SK-N-MC (cell line): ENCODE data around the gene HPS4.

Experiments used
- EZH2 ChIP-seq: fragments of 200-600 bp; sonication (generic); IDR thresholded peaks from one replicate; pipeline ENCODE4 v1.6.1; 2017; ENCODE audit warnings: antibody characterized with exemption
- POLR2AphosphoS5 ChIP-seq: IDR thresholded peaks from 2 replicates; pipeline ENCODE4 v1.6.1; 2012; ENCODE audit warnings: mild to moderate bottlenecking, low read depth, low read length, borderline replicate concordance

GRCh38 chr22:26516503-26516902 is 32.9 kb upstream of the HPS4 start:
- TF ChIP-seq EZH2 (no peak), POLR2AphosphoS5 (no peak)
